PC-3 (cell line): ENCODE results near the gene GBA2. TPM values are rescaled to one million over a fixed set of nuclear protein-coding genes. Genes with fewer than 3 reads are reported as not detected.

ENCODE experiments used
- ATAC-seq: fragments of 200-7000 bp; cut with Tn5 transposase; 2 replicates; pipeline ENCODE4 v1.9.1; 2020; ENCODE audit warnings: mild to moderate bottlenecking, moderate library complexity
- BruUV-seq: library from RNA; stranded (reverse); fragments of 400-500 nt; replicated peaks from 2 replicates; lab custom pipeline; 2021; lab: Mats Ljungman, UMichigan
- CTCF ChIA-PET: fragments of 300-600 bp; sonication (Branson Sonifier 250); formaldehyde crosslinking; loops from one replicate; lab custom pipeline; 2022; ENCODE audit warnings: antibody characterized with exemption; lab: Charles Lee
- POLR2A ChIA-PET: fragments of 300-600 bp; sonication (Branson Sonifier 250); formaldehyde crosslinking; loops from one replicate; lab custom pipeline; 2022; ENCODE audit warnings: antibody characterized with exemption; ENCODE audit not compliant: unreplicated experiment; lab: Charles Lee
- DNase-seq: peaks from one replicate; pipeline ENCODE4 v3.0.0-alpha.2; 2015
- H2AFZ ChIP-seq: fragments of 300-600 bp; sonication (generic); 2 replicates; pipeline ENCODE4 v1.6.0; 2016; ENCODE audit warnings: antibody characterized with exemption, low read length
- H3F3A ChIP-seq: fragments of 300-600 bp; sonication (generic); one replicate; pipeline ENCODE4 v1.6.0; 2017; ENCODE audit warnings: antibody characterized with exemption, low read length, control low read depth, mild to moderate bottlenecking; ENCODE audit not compliant: unreplicated experiment
- H3K27ac ChIP-seq: fragments of 300-600 bp; sonication (generic); 2 replicates; pipeline ENCODE4 v1.5.1; 2016; ENCODE audit warnings: mild to moderate bottlenecking, low read length
- H3K27me3 ChIP-seq: fragments of 300-600 bp; sonication (generic); 2 replicates; pipeline ENCODE4 v1.6.1; 2016; ENCODE audit warnings: low read length, mixed read lengths
- H3K36me3 ChIP-seq: fragments of 300-600 bp; sonication (generic); 2 replicates; pipeline ENCODE4 v1.6.1; 2016; ENCODE audit warnings: low read depth, mixed run types, low read length, mixed read lengths
- H3K4me1 ChIP-seq: fragments of 300-600 bp; sonication (generic); 2 replicates; pipeline ENCODE4 v1.5.1; 2016; ENCODE audit warnings: low read length; ENCODE audit not compliant: insufficient read depth
- H3K4me2 ChIP-seq: fragments of 300-600 bp; sonication (generic); 2 replicates; pipeline ENCODE4 v1.6.0; 2016; ENCODE audit warnings: low read length
- H3K4me3 ChIP-seq: fragments of 300-600 bp; sonication (generic); 2 replicates; pipeline ENCODE4 v1.5.1; 2016; ENCODE audit warnings: mild to moderate bottlenecking, low read length, mixed read lengths
- H3K79me2 ChIP-seq: fragments of 300-600 bp; sonication (generic); 2 replicates; pipeline ENCODE4 v1.6.1; 2017; ENCODE audit warnings: low read length, mixed read lengths
- H3K9ac ChIP-seq: fragments of 300-600 bp; sonication (generic); 2 replicates; pipeline ENCODE4 v1.6.0; 2016; ENCODE audit warnings: mild to moderate bottlenecking, low read length
- H3K9me2 ChIP-seq: fragments of 300-600 bp; sonication (generic); replicated peaks from 2 replicates; pipeline ENCODE4 v1.6.1; 2016; ENCODE audit warnings: mixed run types, low read length, mixed read lengths
- H3K9me3 ChIP-seq: fragments of 300-600 bp; sonication (generic); 2 replicates; pipeline ENCODE4 v1.6.1; 2016; ENCODE audit warnings: low read length, mixed read lengths
- H4K20me1 ChIP-seq: fragments of 300-600 bp; sonication (generic); 2 replicates; pipeline ENCODE4 v1.6.1; 2016; ENCODE audit warnings: low read length, mixed read lengths
- EZH2 ChIP-seq: fragments of 300-600 bp; sonication (generic); IDR thresholded peaks from one replicate; pipeline ENCODE4 v1.6.1; 2017; ENCODE audit warnings: antibody characterized with exemption, mild to moderate bottlenecking, low read length; ENCODE audit not compliant: unreplicated experiment
- EZH2phosphoT487 ChIP-seq: fragments of 300-600 bp; sonication (generic); IDR thresholded peaks from 2 replicates; pipeline ENCODE4 v1.6.1; 2018; ENCODE audit warnings: mild to moderate bottlenecking, antibody characterized with exemption, low read length, borderline replicate concordance
- intact Hi-C: fragments of 100-400 bp; cut with micrococcal nuclease; formaldehyde crosslinking; loops from 2 replicates; pipeline ENCODE4 v1.9.0; 2023
- microRNA-seq: library from miRNA; unstranded; fragments of <30 nt; microRNA quantifications from one replicate; pipeline ENCODE4 v1.1.0, GENCODE V29; 2020; ENCODE audit not compliant: unreplicated experiment
- total RNA-seq: library from RNA; depleted of rRNA; stranded (reverse); fragments of >200 nt; gene quantifications from 2 replicates; pipeline ENCODE4 v1.2.3, GENCODE V29; 2014; rRNA removed
- TF ChIP-seq, protein P1 (sequence below): fragments of 300-600 bp; sonication (generic); conservative IDR thresholded peaks from 2 replicates; pipeline ENCODE4 v1.5.1; 2017; ENCODE audit warnings: antibody characterized with exemption, low read depth, mild to moderate bottlenecking, low read length

Gene GBA2
- total RNA-seq, 1 experiment from 2014 or later = 81.7 TPM

DNA sequence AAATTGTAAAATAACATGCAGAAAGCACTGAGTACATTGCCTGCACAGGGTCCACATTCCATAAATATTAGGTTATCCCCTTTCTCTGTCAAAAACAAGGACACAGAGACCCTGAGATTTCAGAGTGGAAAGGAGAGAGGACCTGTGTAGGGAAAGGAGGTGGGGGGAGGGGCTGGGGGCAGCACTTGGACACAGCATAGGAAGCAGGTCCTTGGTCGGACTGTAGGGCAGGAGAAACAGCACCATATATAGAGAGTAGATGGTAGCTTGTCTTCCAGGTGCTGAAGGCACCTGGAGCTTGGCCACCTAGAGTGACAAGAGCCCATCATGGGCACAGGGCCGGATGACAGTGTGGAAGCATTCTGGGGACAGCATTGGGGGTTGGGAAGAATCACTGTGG lies 61.7 kb downstream of the GBA2 start:
- no peaks in the 10 kb centered on the region for H4K20me1 ChIP-seq
- H3K4me1 ChIP-seq = peaks cover 32% of the 10 kb centered on the region
- no peak overlapping the region for H3K4me2 ChIP-seq
- TF ChIP-seq EZH2phosphoT487 = no peak
- no peak for TF ChIP-seq EZH2
- TF ChIP-seq, protein P1, sequence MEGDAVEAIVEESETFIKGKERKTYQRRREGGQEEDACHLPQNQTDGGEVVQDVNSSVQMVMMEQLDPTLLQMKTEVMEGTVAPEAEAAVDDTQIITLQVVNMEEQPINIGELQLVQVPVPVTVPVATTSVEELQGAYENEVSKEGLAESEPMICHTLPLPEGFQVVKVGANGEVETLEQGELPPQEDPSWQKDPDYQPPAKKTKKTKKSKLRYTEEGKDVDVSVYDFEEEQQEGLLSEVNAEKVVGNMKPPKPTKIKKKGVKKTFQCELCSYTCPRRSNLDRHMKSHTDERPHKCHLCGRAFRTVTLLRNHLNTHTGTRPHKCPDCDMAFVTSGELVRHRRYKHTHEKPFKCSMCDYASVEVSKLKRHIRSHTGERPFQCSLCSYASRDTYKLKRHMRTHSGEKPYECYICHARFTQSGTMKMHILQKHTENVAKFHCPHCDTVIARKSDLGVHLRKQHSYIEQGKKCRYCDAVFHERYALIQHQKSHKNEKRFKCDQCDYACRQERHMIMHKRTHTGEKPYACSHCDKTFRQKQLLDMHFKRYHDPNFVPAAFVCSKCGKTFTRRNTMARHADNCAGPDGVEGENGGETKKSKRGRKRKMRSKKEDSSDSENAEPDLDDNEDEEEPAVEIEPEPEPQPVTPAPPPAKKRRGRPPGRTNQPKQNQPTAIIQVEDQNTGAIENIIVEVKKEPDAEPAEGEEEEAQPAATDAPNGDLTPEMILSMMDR = no peak
- H3K4me3 ChIP-seq = no peak overlapping the region
- no peaks in the 10 kb centered on the region for H3K9me2 ChIP-seq
- no peak for ATAC-seq
- H3K27ac ChIP-seq = no peak overlapping the region
- H3K36me3 ChIP-seq = no peaks in the 10 kb centered on the region
- POLR2A ChIA-PET = no interaction called here
- no peaks in the 10 kb centered on the region for H3K9me3 ChIP-seq
- no TSS peak for BruUV-seq
- no peak for DNase-seq
- H3K27me3 ChIP-seq = no peaks in the 10 kb centered on the region
- H2AFZ ChIP-seq = no peak overlapping the region
- no peak overlapping the region for H3K9ac ChIP-seq
- intact Hi-C loops = no loop called here
- no peaks in the 10 kb centered on the region for H3K79me2 ChIP-seq
- CTCF ChIA-PET = no interaction called here
- H3F3A ChIP-seq = no peaks in the 10 kb centered on the region

Small RNAs within 50 kb of the gene (microRNA-seq; reads per million reads assigned to microRNA genes)
- gene MIR6852 = 0.75 reads per million
- 0.75 reads per million for gene MIR6853

Other genes starting within 250 kb of the GBA2 start
- gene TESK1, start 144.0 kb downstream of the GBA2 start, total RNA-seq = 11.2 and 25.2 TPM in 2 replicates
- 0.15 TPM in 1 of 2 replicates, not detected in the other for gene CD72, start 130.8 kb downstream of the GBA2 start, total RNA-seq
- not detected in 2 replicates for gene SIT1, start 98.3 kb downstream of the GBA2 start, total RNA-seq
- gene RMRP, start 91.2 kb downstream of the GBA2 start, total RNA-seq = 23,421 and 36,790 TPM in 2 replicates
- gene CCDC107, start 90.9 kb downstream of the GBA2 start, total RNA-seq = 34.9 and 37.0 TPM in 2 replicates
- gene ARHGEF39, start 84.0 kb downstream of the GBA2 start, total RNA-seq = 2.6 and 4.1 TPM in 2 replicates
- gene CA9, start 75.3 kb downstream of the GBA2 start, total RNA-seq = 7.7 and 11.2 TPM in 2 replicates
- gene TPM2, start 59.3 kb downstream of the GBA2 start, total RNA-seq = 7.0 and 10.4 TPM in 2 replicates
- 118 and 153 TPM in 2 replicates for gene TLN1, start 17.0 kb downstream of the GBA2 start, total RNA-seq
- 34.8 and 47.1 TPM in 2 replicates for gene CREB3, start 16.6 kb downstream of the GBA2 start, total RNA-seq
- gene RGP1, start 59 bp upstream of the GBA2 start, total RNA-seq = 13.8 and 14.3 TPM in 2 replicates
- gene MSMP, start 5.0 kb upstream of the GBA2 start, total RNA-seq = 145 and 149 TPM in 2 replicates
- 1.0 and 1.5 TPM in 2 replicates for gene NPR2, start 42.4 kb upstream of the GBA2 start, total RNA-seq
- gene SPAG8, start 63.0 kb upstream of the GBA2 start, total RNA-seq = not detected in 2 replicates
- 69.7 and 78.5 TPM in 2 replicates for gene HINT2, start 65.8 kb upstream of the GBA2 start, total RNA-seq
- 0.29 TPM in 1 of 2 replicates, not detected in the other for gene FAM221B, start 79.5 kb upstream of the GBA2 start, total RNA-seq
- 1.6 and 2.4 TPM in 2 replicates for gene TMEM8B, start 80.0 kb upstream of the GBA2 start, total RNA-seq
- not detected in 2 replicates for gene OR13J1, start 121.2 kb upstream of the GBA2 start, total RNA-seq
- gene HRCT1, start 157.0 kb upstream of the GBA2 start, total RNA-seq = 1.7 TPM in 2 replicates
- gene SPAAR, start 160.3 kb upstream of the GBA2 start, total RNA-seq = 0.35 TPM in 1 of 2 replicates, not detected in the other
- not detected in 2 replicates for gene OR2S2, start 208.9 kb upstream of the GBA2 start, total RNA-seq